Astrocyte (in vitro differentiated cells and primary cell): ENCODE data around the gene OGT. TPM values are rescaled to one million over a fixed set of nuclear protein-coding genes. Genes with fewer than 3 reads are reported as not detected.
"Not testable (repeated sequence)": the region's sequence is repeated elsewhere in the genome, so short reads cannot be mapped to it uniquely, and the experiment has no call there.

Experiments
- DNase-seq: peaks from one replicate; pipeline ENCODE4 v3.0.0-alpha.2; 2010; ENCODE audit warnings: low read depth
- FAIRE-seq: peaks from 2 replicates; lab custom pipeline; 2011; peaks lifted over from hg19 to GRCh38; lab: Jason Lieb, UNC
- H2AFZ ChIP-seq: 2 replicates; pipeline ENCODE4 v1.6.0; 2012; ENCODE audit warnings: low read depth, low read length, inconsistent platforms
- H3K27ac ChIP-seq: 2 replicates; pipeline ENCODE4 v1.5.1; 2011; ENCODE audit warnings: low read depth, low read length, inconsistent platforms
- H3K27me3 ChIP-seq: 2 replicates; pipeline ENCODE4 v1.6.0; 2011; ENCODE audit warnings: low read length, inconsistent platforms; ENCODE audit not compliant: insufficient read depth
- H3K36me3 ChIP-seq: 2 replicates; pipeline ENCODE4 v1.5.1; 2011; ENCODE audit warnings: low read length, inconsistent platforms; ENCODE audit not compliant: insufficient read depth
- H3K4me1 ChIP-seq: 2 replicates; pipeline ENCODE4 v1.5.1; 2011; ENCODE audit warnings: low read length, inconsistent platforms; ENCODE audit not compliant: insufficient read depth
- H3K4me2 ChIP-seq: 2 replicates; pipeline ENCODE4 v1.6.0; 2012; ENCODE audit warnings: low read length, inconsistent platforms
- H3K4me3 ChIP-seq: 2 replicates; pipeline ENCODE4 v1.5.1; 2011; ENCODE audit warnings: low read depth, mild to moderate bottlenecking, low read length, inconsistent platforms; ENCODE audit not compliant: insufficient read depth
- H3K79me2 ChIP-seq: 2 replicates; pipeline ENCODE4 v1.6.0; 2012; ENCODE audit warnings: mild to moderate bottlenecking, low read length, inconsistent platforms; ENCODE audit not compliant: insufficient read depth
- H3K9ac ChIP-seq: 2 replicates; pipeline ENCODE4 v1.6.0; 2012; ENCODE audit warnings: mild to moderate bottlenecking, low read length, inconsistent platforms
- H3K9me3 ChIP-seq: 2 replicates; pipeline ENCODE4 v1.5.1; 2012; ENCODE audit warnings: low read depth, mild to moderate bottlenecking, low read length, inconsistent platforms; ENCODE audit not compliant: insufficient read depth
- H4K20me1 ChIP-seq: 2 replicates; pipeline ENCODE4 v1.6.0; 2012; ENCODE audit warnings: low read length, inconsistent platforms; ENCODE audit not compliant: insufficient read depth
- H3K27ac Mint-ChIP-seq: one replicate; pipeline ENCODE4 v1.8.0; 2021; ENCODE audit warnings: mild to moderate bottlenecking, mixed read lengths; ENCODE audit not compliant: unreplicated experiment
- H3K27me3 Mint-ChIP-seq: one replicate; pipeline ENCODE4 v1.8.0; 2021; ENCODE audit warnings: low read depth, mixed read lengths; ENCODE audit not compliant: unreplicated experiment
- H3K36me3 Mint-ChIP-seq: one replicate; pipeline ENCODE4 v1.8.0; 2021; ENCODE audit warnings: low read depth, mixed read lengths; ENCODE audit not compliant: unreplicated experiment
- H3K4me1 Mint-ChIP-seq: one replicate; pipeline ENCODE4 v1.8.0; 2021; ENCODE audit warnings: low read depth, mixed read lengths; ENCODE audit not compliant: unreplicated experiment
- H3K4me3 Mint-ChIP-seq: one replicate; pipeline ENCODE4 v1.8.0; 2021; ENCODE audit warnings: mild to moderate bottlenecking, moderate library complexity, mixed read lengths; ENCODE audit not compliant: unreplicated experiment
- H3K9me3 Mint-ChIP-seq: one replicate; pipeline ENCODE4 v1.8.0; 2021; ENCODE audit warnings: mild to moderate bottlenecking, mixed read lengths; ENCODE audit not compliant: unreplicated experiment
- EZH2 ChIP-seq: IDR thresholded peaks from 2 replicates; pipeline ENCODE4 v1.6.1; 2012; ENCODE audit warnings: mild to moderate bottlenecking, low read length, inconsistent platforms; ENCODE audit not compliant: insufficient read depth
- total RNA-seq: library from RNA; stranded (reverse); gene quantifications from 2 replicates; pipeline ENCODE4 v1.2.1, GENCODE V29; 2021
- TF ChIP-seq, protein P1 (sequence below): IDR thresholded peaks from 2 replicates; pipeline ENCODE4 v1.5.1; 2011; ENCODE audit warnings: low read depth, mild to moderate bottlenecking, inconsistent platforms, low read length, moderate library complexity; ENCODE audit not compliant: insufficient read depth

OGT gene
- total RNA-seq, 1 donor from 2014 or later, result 139 TPM

DNA sequence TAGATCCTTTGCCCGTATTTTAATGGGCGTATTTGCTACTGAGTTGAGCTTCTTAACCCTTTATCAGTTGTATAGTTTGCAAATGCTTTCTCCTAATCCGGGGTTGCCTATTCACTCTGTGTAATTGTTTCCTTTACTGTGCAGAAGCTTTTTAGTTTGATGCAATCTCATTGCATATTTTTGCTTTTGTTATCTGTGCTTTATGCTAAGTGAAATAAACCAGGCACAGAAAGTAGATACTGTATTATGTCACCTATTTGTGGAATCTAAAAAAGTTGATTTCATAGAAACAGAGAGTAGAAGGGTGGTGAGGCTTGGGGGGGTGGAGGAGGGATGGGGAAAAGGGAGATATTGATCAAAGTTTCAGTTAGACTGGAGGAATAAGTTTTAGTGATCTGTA is 17.7 kb downstream of the OGT start:
- Mint-ChIP-seq H3K4me3 (no peak overlapping the region), H3K27me3 (no peaks in the 10 kb centered on the region), H3K4me1 (no peaks in the 10 kb centered on the region), H3K27ac (no peak overlapping the region), H3K9me3 (no peaks in the 10 kb centered on the region), H3K36me3 (peaks cover 3% of the 10 kb centered on the region)
- H3K36me3 ChIP-seq, result peaks cover 35% of the 10 kb centered on the region
- no peak overlapping the region for H2AFZ ChIP-seq
- no peak overlapping the region for H3K4me3 ChIP-seq
- H3K27ac ChIP-seq, result no peak overlapping the region
- no peak for FAIRE-seq
- peaks cover 66% of the 10 kb centered on the region for H3K79me2 ChIP-seq
- no peak overlapping the region for H3K4me2 ChIP-seq
- no peaks in the 10 kb centered on the region for H3K9me3 ChIP-seq
- no peak overlapping the region for H3K9ac ChIP-seq
- peaks cover 52% of the 10 kb centered on the region for H4K20me1 ChIP-seq
- H3K4me1 ChIP-seq, result no peaks in the 10 kb centered on the region
- no peak for DNase-seq
- TF ChIP-seq, protein P1, sequence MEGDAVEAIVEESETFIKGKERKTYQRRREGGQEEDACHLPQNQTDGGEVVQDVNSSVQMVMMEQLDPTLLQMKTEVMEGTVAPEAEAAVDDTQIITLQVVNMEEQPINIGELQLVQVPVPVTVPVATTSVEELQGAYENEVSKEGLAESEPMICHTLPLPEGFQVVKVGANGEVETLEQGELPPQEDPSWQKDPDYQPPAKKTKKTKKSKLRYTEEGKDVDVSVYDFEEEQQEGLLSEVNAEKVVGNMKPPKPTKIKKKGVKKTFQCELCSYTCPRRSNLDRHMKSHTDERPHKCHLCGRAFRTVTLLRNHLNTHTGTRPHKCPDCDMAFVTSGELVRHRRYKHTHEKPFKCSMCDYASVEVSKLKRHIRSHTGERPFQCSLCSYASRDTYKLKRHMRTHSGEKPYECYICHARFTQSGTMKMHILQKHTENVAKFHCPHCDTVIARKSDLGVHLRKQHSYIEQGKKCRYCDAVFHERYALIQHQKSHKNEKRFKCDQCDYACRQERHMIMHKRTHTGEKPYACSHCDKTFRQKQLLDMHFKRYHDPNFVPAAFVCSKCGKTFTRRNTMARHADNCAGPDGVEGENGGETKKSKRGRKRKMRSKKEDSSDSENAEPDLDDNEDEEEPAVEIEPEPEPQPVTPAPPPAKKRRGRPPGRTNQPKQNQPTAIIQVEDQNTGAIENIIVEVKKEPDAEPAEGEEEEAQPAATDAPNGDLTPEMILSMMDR, result no peak
- TF ChIP-seq EZH2, result no peak
- no peaks in the 10 kb centered on the region for H3K27me3 ChIP-seq

DNA sequence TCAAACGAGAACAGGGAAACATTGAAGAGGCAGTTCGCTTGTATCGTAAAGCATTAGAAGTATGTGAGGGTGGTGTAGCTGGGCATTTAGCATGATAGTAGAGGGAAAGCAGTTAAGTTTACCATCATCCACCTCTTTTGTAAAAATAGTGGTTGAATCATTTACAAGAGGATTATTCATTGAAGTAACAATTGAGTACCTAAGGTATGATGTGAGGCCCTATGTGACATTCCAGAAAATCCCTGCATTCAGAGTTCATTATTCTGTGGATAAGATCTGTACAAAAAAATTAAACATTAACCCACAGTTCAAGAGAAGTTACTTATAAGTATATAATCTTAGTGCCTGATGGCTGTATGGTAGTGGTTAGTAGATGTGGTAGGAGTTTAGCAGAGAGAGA is 23.1 kb downstream of the OGT start:
- Histone ChIP-seq H3K9ac (no peak overlapping the region), H3K27ac (no peak overlapping the region), H3K4me2 (no peak overlapping the region), H3K9me3 (no peaks in the 10 kb centered on the region), H3K4me1 (no peaks in the 10 kb centered on the region), H4K20me1 (peaks cover 29% of the 10 kb centered on the region), H3K27me3 (no peaks in the 10 kb centered on the region), H2AFZ (no peak overlapping the region), H3K4me3 (no peak overlapping the region), H3K36me3 (peaks cover 43% of the 10 kb centered on the region), H3K79me2 (peaks cover 14% of the 10 kb centered on the region)
- FAIRE-seq (no peak), DNase-seq (no peak)
- Mint-ChIP-seq H3K27me3 (no peaks in the 10 kb centered on the region), H3K9me3 (no peaks in the 10 kb centered on the region), H3K4me1 (no peaks in the 10 kb centered on the region), H3K4me3 (no peak overlapping the region), H3K27ac (no peak overlapping the region), H3K36me3 (peaks cover 1% of the 10 kb centered on the region)
- no peak for TF ChIP-seq EZH2
- TF ChIP-seq, protein P1, result no peak

GRCh38 chrX:71558920-71559319 is 26.0 kb downstream of the OGT start:
- Histone ChIP-seq H2AFZ (no peak overlapping the region), H3K4me2 (no peak overlapping the region), H3K27me3 (no peaks in the 10 kb centered on the region), H3K36me3 (peaks cover 60% of the 10 kb centered on the region), H3K79me2 (peaks cover 5% of the 10 kb centered on the region), H3K4me3 (no peak overlapping the region), H3K4me1 (no peaks in the 10 kb centered on the region), H3K27ac (no peak overlapping the region), H4K20me1 (peaks cover 36% of the 10 kb centered on the region), H3K9me3 (no peaks in the 10 kb centered on the region), H3K9ac (no peak overlapping the region)
- H3K4me1 Mint-ChIP-seq, result no peaks in the 10 kb centered on the region
- H3K36me3 Mint-ChIP-seq, result peaks cover 1% of the 10 kb centered on the region
- no peak overlapping the region for H3K27ac Mint-ChIP-seq
- FAIRE-seq, result no peak
- no peak for DNase-seq
- H3K4me3 Mint-ChIP-seq, result no peak overlapping the region
- H3K27me3 Mint-ChIP-seq, result no peaks in the 10 kb centered on the region
- H3K9me3 Mint-ChIP-seq, result no peaks in the 10 kb centered on the region
- TF ChIP-seq, protein P1, result no peak
- TF ChIP-seq EZH2, result no peak

DNA sequence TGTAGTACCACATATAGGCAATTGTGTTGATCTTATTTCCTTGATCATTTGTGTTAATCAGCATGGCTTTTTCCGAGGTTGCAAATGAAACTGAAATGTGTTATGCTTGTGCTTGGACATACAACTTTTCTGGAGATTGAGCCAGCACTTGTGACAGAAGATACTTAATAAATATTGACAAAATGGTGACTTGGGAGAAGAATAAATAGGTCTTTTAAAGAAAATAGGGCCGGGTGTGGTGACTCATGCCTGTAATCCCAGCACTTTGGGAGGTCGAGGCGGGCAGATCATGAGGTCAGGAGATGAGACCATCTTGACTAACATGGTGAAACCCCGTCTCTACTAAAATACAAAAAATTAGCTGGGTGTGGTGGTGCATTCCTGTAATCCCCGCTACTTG is 26.9 kb downstream of the OGT start:
- H3K9me3 Mint-ChIP-seq, H3K27ac Mint-ChIP-seq, FAIRE-seq, H3K79me2 ChIP-seq, H3K4me1 ChIP-seq, H3K4me3 Mint-ChIP-seq, H3K4me2 ChIP-seq, H2AFZ ChIP-seq, H3K9ac ChIP-seq, H3K4me1 Mint-ChIP-seq, H3K4me3 ChIP-seq, H3K9me3 ChIP-seq, H3K36me3 Mint-ChIP-seq, H3K27me3 ChIP-seq, DNase-seq, H3K27me3 Mint-ChIP-seq, H3K27ac ChIP-seq: not testable (repeated sequence)
- Histone ChIP-seq H3K36me3 (peaks cover 60% of the 10 kb centered on the region), H4K20me1 (peaks cover 32% of the 10 kb centered on the region)
